ENCODE measurements around the gene MCC.

DNA sequence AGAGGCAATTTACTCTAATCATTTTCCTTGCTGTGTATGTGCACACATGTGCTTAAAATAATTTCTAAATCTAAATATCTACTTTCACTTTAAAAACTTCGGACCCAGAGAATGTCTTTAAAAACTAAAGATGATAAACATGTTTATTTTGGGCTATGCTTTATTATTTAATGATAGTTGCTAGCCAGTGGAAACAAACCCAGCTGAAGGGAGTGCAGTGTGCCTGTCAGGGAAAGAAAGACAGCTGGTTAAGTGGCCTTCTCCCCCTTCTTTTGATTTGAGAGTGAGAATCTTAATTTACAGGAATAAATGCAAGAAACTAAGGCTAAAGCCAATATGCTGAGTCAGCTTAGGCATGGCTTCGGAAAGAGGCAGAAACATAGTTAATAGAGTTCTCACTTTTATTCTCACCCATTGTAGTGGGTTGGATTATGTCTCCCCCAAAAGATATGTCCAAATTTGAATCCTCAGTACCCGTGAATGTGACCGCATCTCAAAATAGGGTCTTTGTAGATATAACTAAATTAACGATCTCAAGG, 400.2 kb downstream of the MCC start:
- TF ChIP-seq, protein P1, sequence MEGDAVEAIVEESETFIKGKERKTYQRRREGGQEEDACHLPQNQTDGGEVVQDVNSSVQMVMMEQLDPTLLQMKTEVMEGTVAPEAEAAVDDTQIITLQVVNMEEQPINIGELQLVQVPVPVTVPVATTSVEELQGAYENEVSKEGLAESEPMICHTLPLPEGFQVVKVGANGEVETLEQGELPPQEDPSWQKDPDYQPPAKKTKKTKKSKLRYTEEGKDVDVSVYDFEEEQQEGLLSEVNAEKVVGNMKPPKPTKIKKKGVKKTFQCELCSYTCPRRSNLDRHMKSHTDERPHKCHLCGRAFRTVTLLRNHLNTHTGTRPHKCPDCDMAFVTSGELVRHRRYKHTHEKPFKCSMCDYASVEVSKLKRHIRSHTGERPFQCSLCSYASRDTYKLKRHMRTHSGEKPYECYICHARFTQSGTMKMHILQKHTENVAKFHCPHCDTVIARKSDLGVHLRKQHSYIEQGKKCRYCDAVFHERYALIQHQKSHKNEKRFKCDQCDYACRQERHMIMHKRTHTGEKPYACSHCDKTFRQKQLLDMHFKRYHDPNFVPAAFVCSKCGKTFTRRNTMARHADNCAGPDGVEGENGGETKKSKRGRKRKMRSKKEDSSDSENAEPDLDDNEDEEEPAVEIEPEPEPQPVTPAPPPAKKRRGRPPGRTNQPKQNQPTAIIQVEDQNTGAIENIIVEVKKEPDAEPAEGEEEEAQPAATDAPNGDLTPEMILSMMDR (conservative IDR thresholded peaks at IDR 0.05 in 1 of 2, IDR thresholded peaks at IDR 0.05 in 1 of 2; ENCODE audit: low read depth in 1 of 2, low read length in 2 of 2): no peak
- no peak for TF ChIP-seq EZH2 (IDR thresholded peaks at IDR 0.05; ENCODE audit: low read length, missing control alignments)
